Measurements from ENCODE around the gene MET. TPM values are rescaled to one million over a fixed set of nuclear protein-coding genes. Genes with fewer than 3 reads are reported as not detected.

The MET gene
- total and polyA plus RNA-seq, 4 donors, result 10.2 to 41.9 (median 25.4) TPM

GRCh38 chr7:116704650-116705228, 32.7 kb downstream of the MET start:
- no peak for DNase-seq (ENCODE audit: low spot score)
- WGBS, result 90% methylated on average over 2 of the region's 2 CpGs
- Histone ChIP-seq H3K9ac (ENCODE audit: low read depth in 1 of 2, low read length in 2 of 2) (no peak overlapping the region), H3K4me1 (ENCODE audit: control insufficient read depth in 4 of 4, insufficient read depth in 4 of 4, low read length in 3 of 4) (peaks cover 0 to 5% (median 2%) of the 10 kb centered on the region in 4 donors), H3K9me3 (ENCODE audit: control insufficient read depth in 4 of 4, low read length in 3 of 4) (no peaks in the 10 kb centered on the region), H3K27me3 (ENCODE audit: control insufficient read depth in 4 of 4, insufficient read depth in 4 of 4, low read length in 3 of 4) (no peaks in the 10 kb centered on the region), H3K36me3 (ENCODE audit: control insufficient read depth in 4 of 4, insufficient read depth in 3 of 4, low read depth in 1 of 4, low read length in 3 of 4) (peaks cover 0 to 4% (median 2%) of the 10 kb centered on the region in 4 donors), H3K27ac (ENCODE audit: low read depth in 1 of 2, low read length in 2 of 2) (no peak overlapping the region), H3K4me3 (ENCODE audit: low read depth in 1 of 3, low read length in 3 of 3) (no peak overlapping the region)
- TF ChIP-seq RXRA (IDR thresholded peaks at IDR 0.05), result no peak
- no peak for TF ChIP-seq HNF4A (conservative IDR thresholded peaks at IDR 0.05)
- TF ChIP-seq FOXA1 (IDR thresholded peaks at IDR 0.05), result no peak
- no peak for TF ChIP-seq TAF1 (conservative IDR thresholded peaks at IDR 0.05)
- no peak for TF ChIP-seq YY1 (IDR thresholded peaks at IDR 0.05)
- TF ChIP-seq ATF3 (IDR thresholded peaks at IDR 0.05), result no peak
- no peak for TF ChIP-seq ZBTB33 (IDR thresholded peaks at IDR 0.05)
- TF ChIP-seq CTCF (IDR thresholded peaks at IDR 0.05; ENCODE audit: low read depth, low read length, missing input control), result no peak
- TF ChIP-seq GABPA (IDR thresholded peaks at IDR 0.05 in 1 of 2, conservative IDR thresholded peaks at IDR 0.05 in 1 of 2), result no peak
- no peak for TF ChIP-seq REST (IDR thresholded peaks at IDR 0.05)
- no peak for TF ChIP-seq SP1 (IDR thresholded peaks at IDR 0.05)
- TF ChIP-seq MAX (IDR thresholded peaks at IDR 0.05), result no peak
- TF ChIP-seq NR2F2 (IDR thresholded peaks at IDR 0.05), result no peak
- no peak for TF ChIP-seq RAD21 (IDR thresholded peaks at IDR 0.05)
- TF ChIP-seq HNF4G (IDR thresholded peaks at IDR 0.05), result no peak
- no peak for TF ChIP-seq JUND (IDR thresholded peaks at IDR 0.05)
- TF ChIP-seq FOXA2 (IDR thresholded peaks at IDR 0.05), result no peak
- TF ChIP-seq EGR1 (IDR thresholded peaks at IDR 0.05; ENCODE audit: low read depth in 2 of 2), result no peak
